GM21381 (cell line): Measurements from ENCODE around the gene BET1.

Experiments
- ATAC-seq: cut with Tn5 transposase; IDR thresholded peaks from one replicate; pipeline ENCODE4 v1.9.1; 2021; ENCODE audit warnings: mild to moderate bottlenecking, moderate library complexity; ENCODE audit not compliant: unreplicated experiment

BET1 gene

GRCh38 chr7:93960986-93961385, 43.2 kb downstream of the BET1 start:
- ATAC-seq = no peak

- no peak for ATAC-seq
These were observed 45.5 kb downstream of the BET1 start for GRCh38 chr7:93958651-93959050.

- ATAC-seq = no peak
These were observed 45.9 kb downstream of the BET1 start for GRCh38 chr7:93958216-93958615.

- ATAC-seq = peak; percentile 40
These were observed 46.4 kb downstream of the BET1 start for GRCh38 chr7:93957767-93958166.

GRCh38 chr7:93955304-93955703, 48.9 kb downstream of the BET1 start:
- ATAC-seq = peak; percentile 82

- no peak for ATAC-seq
These were observed 54.7 kb downstream of the BET1 start for GRCh38 chr7:93949423-93949822.

GRCh38 chr7:93948873-93949272, 55.3 kb downstream of the BET1 start:
- no peak for ATAC-seq

GRCh38 chr7:93948106-93948505, 56.0 kb downstream of the BET1 start:
- no peak for ATAC-seq

GRCh38 chr7:93945756-93946535, 58.2 kb downstream of the BET1 start:
- ATAC-seq = no peak

GRCh38 chr7:93945083-93945482, 59.1 kb downstream of the BET1 start:
- no peak for ATAC-seq

GRCh38 chr7:93944673-93945072, 59.5 kb downstream of the BET1 start:
- ATAC-seq = no peak

GRCh38 chr7:93943816-93944540, 60.2 kb downstream of the BET1 start:
- ATAC-seq = no peak
